ENCODE results near the gene TTC23. TPM values are rescaled to one million over a fixed set of nuclear protein-coding genes. Genes with fewer than 3 reads are reported as not detected.
"Not testable (repeated sequence)": the region's sequence is repeated elsewhere in the genome, so short reads cannot be mapped to it uniquely, and the experiment has no call there.

Gene TTC23
- total RNA-seq, 1 experiment from 2014 or later: 13.4 TPM

DNA sequence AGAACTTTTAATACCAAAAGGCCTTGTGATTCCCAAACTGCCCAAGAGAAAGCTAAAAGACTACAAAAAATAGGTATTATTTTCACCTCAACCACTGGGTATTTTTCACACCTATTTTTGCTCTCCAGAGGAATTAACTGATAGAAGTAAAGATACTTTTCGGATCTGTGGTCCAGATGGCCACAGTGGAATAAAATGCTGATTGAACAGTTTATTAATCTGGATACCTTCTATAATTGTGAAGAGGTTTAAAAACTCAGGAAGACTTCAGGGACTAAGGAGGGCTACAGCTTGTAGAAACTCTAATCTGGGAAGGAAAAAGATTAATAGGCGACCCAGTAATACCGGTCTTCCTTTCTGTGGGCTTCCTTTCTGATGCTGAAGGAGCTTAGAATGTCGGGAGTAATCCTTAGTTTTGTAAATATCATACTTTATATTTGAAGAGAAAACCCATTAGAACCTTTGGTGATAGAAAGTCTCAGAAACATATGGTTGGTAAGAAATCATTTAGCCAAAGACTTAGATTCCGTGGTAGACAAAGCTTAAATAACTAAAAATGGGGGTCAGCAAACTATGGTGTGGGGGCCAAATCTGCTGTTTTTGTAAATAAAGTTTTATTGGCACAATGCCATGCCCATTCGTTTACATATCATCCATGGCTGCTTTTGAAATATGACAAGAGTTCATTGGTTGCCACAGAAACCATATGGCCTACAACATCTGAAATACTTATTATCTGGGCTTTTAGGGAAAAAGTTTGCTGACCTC lies 47.8 kb downstream of the TTC23 start:
- no peak for DNase-seq (ENCODE audit: low spot score)
- POLR2A ChIA-PET (ENCODE audit: low non-redundant PET): no interaction called here
- intact Hi-C loops (cut with micrococcal nuclease; ENCODE audit: unreplicated experiment): no loop called here
- Histone ChIP-seq H3K36me3 (ENCODE audit: insufficient read depth, low read length, poor library complexity, severe bottlenecking) (no peaks in the 10 kb centered on the region), H3K27ac (ENCODE audit: low read depth, low read length, poor library complexity, severe bottlenecking) (no peak overlapping the region), H3K4me1 (ENCODE audit: insufficient read depth, low read length, poor library complexity, severe bottlenecking) (no peaks in the 10 kb centered on the region), H3K4me3 (ENCODE audit: low read depth, low read length, poor library complexity, severe bottlenecking) (no peak overlapping the region), H3K9me3 (ENCODE audit: low read depth, low read length, poor library complexity, severe bottlenecking) (no peaks in the 10 kb centered on the region), H3K27me3 (replicated peaks; ENCODE audit: insufficient read depth, low read depth, low read length, poor library complexity) (no peaks in the 10 kb centered on the region)
- no TSS peak for BruUV-seq (replicated peaks)
- TF ChIP-seq EZH2 (IDR thresholded peaks at IDR 0.05; ENCODE audit: borderline replicate concordance, low read depth, low read length, poor library complexity, severe bottlenecking): no peak
- TF ChIP-seq, protein P1, sequence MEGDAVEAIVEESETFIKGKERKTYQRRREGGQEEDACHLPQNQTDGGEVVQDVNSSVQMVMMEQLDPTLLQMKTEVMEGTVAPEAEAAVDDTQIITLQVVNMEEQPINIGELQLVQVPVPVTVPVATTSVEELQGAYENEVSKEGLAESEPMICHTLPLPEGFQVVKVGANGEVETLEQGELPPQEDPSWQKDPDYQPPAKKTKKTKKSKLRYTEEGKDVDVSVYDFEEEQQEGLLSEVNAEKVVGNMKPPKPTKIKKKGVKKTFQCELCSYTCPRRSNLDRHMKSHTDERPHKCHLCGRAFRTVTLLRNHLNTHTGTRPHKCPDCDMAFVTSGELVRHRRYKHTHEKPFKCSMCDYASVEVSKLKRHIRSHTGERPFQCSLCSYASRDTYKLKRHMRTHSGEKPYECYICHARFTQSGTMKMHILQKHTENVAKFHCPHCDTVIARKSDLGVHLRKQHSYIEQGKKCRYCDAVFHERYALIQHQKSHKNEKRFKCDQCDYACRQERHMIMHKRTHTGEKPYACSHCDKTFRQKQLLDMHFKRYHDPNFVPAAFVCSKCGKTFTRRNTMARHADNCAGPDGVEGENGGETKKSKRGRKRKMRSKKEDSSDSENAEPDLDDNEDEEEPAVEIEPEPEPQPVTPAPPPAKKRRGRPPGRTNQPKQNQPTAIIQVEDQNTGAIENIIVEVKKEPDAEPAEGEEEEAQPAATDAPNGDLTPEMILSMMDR (conservative IDR thresholded peaks at IDR 0.05; ENCODE audit: low read depth, low read length): no peak
- CTCF ChIA-PET: no interaction called here

GRCh38 chr15:99197856-99198255 lies 51.5 kb downstream of the TTC23 start:
- H3K9me3 ChIP-seq (ENCODE audit: low read depth, low read length, poor library complexity, severe bottlenecking): no peaks in the 10 kb centered on the region
- TF ChIP-seq, protein P1 (conservative IDR thresholded peaks at IDR 0.05; ENCODE audit: low read depth, low read length): no peak
- TF ChIP-seq EZH2 (IDR thresholded peaks at IDR 0.05; ENCODE audit: borderline replicate concordance, low read depth, low read length, poor library complexity, severe bottlenecking): no peak
- POLR2A ChIA-PET (ENCODE audit: low non-redundant PET): no interaction called here
- intact Hi-C loops (cut with micrococcal nuclease; ENCODE audit: unreplicated experiment): no loop called here
- no peak overlapping the region for H3K27ac ChIP-seq (ENCODE audit: low read depth, low read length, poor library complexity, severe bottlenecking)
- no peak for DNase-seq (ENCODE audit: low spot score)
- CTCF ChIA-PET: no interaction called here
- BruUV-seq (replicated peaks): no TSS peak
- no peaks in the 10 kb centered on the region for H3K36me3 ChIP-seq (ENCODE audit: insufficient read depth, low read length, poor library complexity, severe bottlenecking)
- no peaks in the 10 kb centered on the region for H3K4me1 ChIP-seq (ENCODE audit: insufficient read depth, low read length, poor library complexity, severe bottlenecking)
- no peaks in the 10 kb centered on the region for H3K27me3 ChIP-seq (replicated peaks; ENCODE audit: insufficient read depth, low read depth, low read length, poor library complexity)
- H3K4me3 ChIP-seq (ENCODE audit: low read depth, low read length, poor library complexity, severe bottlenecking): no peak overlapping the region

DNA sequence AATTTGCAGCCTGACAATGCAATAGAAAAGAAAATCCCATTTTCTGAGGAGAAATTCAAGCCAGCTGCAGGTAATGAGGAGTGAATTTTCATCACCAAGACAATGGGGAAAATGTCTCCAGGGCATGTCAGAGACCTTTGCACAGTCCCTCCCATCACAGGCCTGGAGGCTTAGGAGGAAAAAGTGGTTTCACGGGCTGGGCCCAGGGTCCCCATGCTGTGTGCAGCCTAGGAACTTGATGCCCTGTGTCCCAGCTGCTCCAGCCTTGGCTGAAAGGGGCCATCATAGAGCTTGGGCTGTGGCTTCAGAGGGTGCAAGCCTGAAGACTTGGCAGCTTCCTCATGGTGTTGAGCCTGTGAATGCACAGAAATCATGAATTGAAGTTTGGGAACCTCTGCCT lies 57.2 kb downstream of the TTC23 start:
- BruUV-seq (replicated peaks); H3K36me3 ChIP-seq (ENCODE audit: insufficient read depth, low read length, poor library complexity, severe bottlenecking); H3K27me3 ChIP-seq (replicated peaks; ENCODE audit: insufficient read depth, low read depth, low read length, poor library complexity); intact Hi-C loops (cut with micrococcal nuclease; ENCODE audit: unreplicated experiment); H3K4me3 ChIP-seq (ENCODE audit: low read depth, low read length, poor library complexity, severe bottlenecking); POLR2A ChIA-PET (ENCODE audit: low non-redundant PET); H3K4me1 ChIP-seq (ENCODE audit: insufficient read depth, low read length, poor library complexity, severe bottlenecking); DNase-seq (ENCODE audit: low spot score); H3K27ac ChIP-seq (ENCODE audit: low read depth, low read length, poor library complexity, severe bottlenecking); CTCF ChIA-PET; H3K9me3 ChIP-seq (ENCODE audit: low read depth, low read length, poor library complexity, severe bottlenecking): not testable (repeated sequence)

GRCh38 chr15:99187936-99188335 lies 61.4 kb downstream of the TTC23 start:
- no peaks in the 10 kb centered on the region for H3K36me3 ChIP-seq (ENCODE audit: insufficient read depth, low read length, poor library complexity, severe bottlenecking)
- ChIA-PET POLR2A (ENCODE audit: low non-redundant PET) (no interaction called here), CTCF (no interaction called here)
- H3K9me3 ChIP-seq (ENCODE audit: low read depth, low read length, poor library complexity, severe bottlenecking): no peaks in the 10 kb centered on the region
- no peak overlapping the region for H3K27ac ChIP-seq (ENCODE audit: low read depth, low read length, poor library complexity, severe bottlenecking)
- H3K4me1 ChIP-seq (ENCODE audit: insufficient read depth, low read length, poor library complexity, severe bottlenecking): no peaks in the 10 kb centered on the region
- BruUV-seq (replicated peaks): no TSS peak
- H3K4me3 ChIP-seq (ENCODE audit: low read depth, low read length, poor library complexity, severe bottlenecking): no peak overlapping the region
- no peaks in the 10 kb centered on the region for H3K27me3 ChIP-seq (replicated peaks; ENCODE audit: insufficient read depth, low read depth, low read length, poor library complexity)
- no peak for DNase-seq (ENCODE audit: low spot score)
- TF ChIP-seq, protein P1 (conservative IDR thresholded peaks at IDR 0.05; ENCODE audit: low read depth, low read length): no peak
- TF ChIP-seq EZH2 (IDR thresholded peaks at IDR 0.05; ENCODE audit: borderline replicate concordance, low read depth, low read length, poor library complexity, severe bottlenecking): no peak
- intact Hi-C loops (cut with micrococcal nuclease; ENCODE audit: unreplicated experiment): no loop called here
